Memory B cell (primary cell): ENCODE results near the gene PTPRN2.

Experiments used
- ATAC-seq: fragments of 150-1000 bp; cut with Tn5 transposase; 2 replicates; pipeline ENCODE4 v1.10.0; 2021; ENCODE audit warnings: low read depth, mild to moderate bottlenecking, moderate library complexity
- DNase-seq, 2 donors: peaks; one replicate each; pipeline ENCODE4 v3.0.0; 2022; ENCODE audit warnings: low spot score in 2 of 2
- H3K27ac Mint-ChIP-seq: one replicate; pipeline ENCODE4 v1.8.0; 2022; ENCODE audit warnings: mild to moderate bottlenecking, moderate library complexity, mixed read lengths
- H3K27me3 Mint-ChIP-seq: one replicate; pipeline ENCODE4 v1.8.0; 2022; ENCODE audit warnings: mixed read lengths
- H3K36me3 Mint-ChIP-seq: one replicate; pipeline ENCODE4 v1.8.0; 2022; ENCODE audit warnings: mild to moderate bottlenecking, mixed read lengths
- H3K4me1 Mint-ChIP-seq: one replicate; pipeline ENCODE4 v1.8.0; 2022; ENCODE audit warnings: mixed read lengths
- H3K4me3 Mint-ChIP-seq: one replicate; pipeline ENCODE4 v1.8.0; 2022; ENCODE audit warnings: mild to moderate bottlenecking, moderate library complexity, mixed read lengths
- H3K9me3 Mint-ChIP-seq: one replicate; pipeline ENCODE4 v1.8.0; 2022; ENCODE audit warnings: mixed read lengths

Gene PTPRN2

GRCh38 chr7:157979636-157980340 is 607.8 kb downstream of the PTPRN2 start:
- peaks cover 1% of the 10 kb centered on the region for H3K36me3 Mint-ChIP-seq
- no peak overlapping the region for H3K4me3 Mint-ChIP-seq
- H3K4me1 Mint-ChIP-seq = peaks cover under 1% of the 10 kb centered on the region
- DNase-seq (no peak), ATAC-seq (no peak)
- no peak overlapping the region for H3K27ac Mint-ChIP-seq
- H3K27me3 Mint-ChIP-seq = no peaks in the 10 kb centered on the region
- H3K9me3 Mint-ChIP-seq = peaks cover 5% of the 10 kb centered on the region

GRCh38 chr7:157978766-157979165 is 608.9 kb downstream of the PTPRN2 start:
- DNase-seq = no peak
- peaks cover 3% of the 10 kb centered on the region for H3K9me3 Mint-ChIP-seq
- H3K4me3 Mint-ChIP-seq = no peak overlapping the region
- H3K27me3 Mint-ChIP-seq = no peaks in the 10 kb centered on the region
- H3K27ac Mint-ChIP-seq = no peak overlapping the region
- H3K4me1 Mint-ChIP-seq = no peaks in the 10 kb centered on the region
- ATAC-seq = no peak
- peaks cover 1% of the 10 kb centered on the region for H3K36me3 Mint-ChIP-seq

GRCh38 chr7:157977717-157978496 is 609.7 kb downstream of the PTPRN2 start:
- H3K4me3 Mint-ChIP-seq = no peak overlapping the region
- H3K4me1 Mint-ChIP-seq = no peaks in the 10 kb centered on the region
- H3K27ac Mint-ChIP-seq = no peak overlapping the region
- ATAC-seq (no peak), DNase-seq (no peak)
- H3K36me3 Mint-ChIP-seq = peaks cover 1% of the 10 kb centered on the region
- peaks cover 3% of the 10 kb centered on the region for H3K9me3 Mint-ChIP-seq
- no peaks in the 10 kb centered on the region for H3K27me3 Mint-ChIP-seq

GRCh38 chr7:157977306-157977705 is 610.3 kb downstream of the PTPRN2 start:
- Mint-ChIP-seq H3K9me3 (peaks cover 3% of the 10 kb centered on the region), H3K4me3 (no peak overlapping the region), H3K27ac (no peak overlapping the region), H3K36me3 (peaks cover 1% of the 10 kb centered on the region), H3K27me3 (no peaks in the 10 kb centered on the region), H3K4me1 (no peaks in the 10 kb centered on the region)
- DNase-seq (no peak), ATAC-seq (no peak)

GRCh38 chr7:157976406-157976805 is 611.2 kb downstream of the PTPRN2 start:
- Mint-ChIP-seq H3K9me3 (peaks cover 3% of the 10 kb centered on the region), H3K4me1 (no peaks in the 10 kb centered on the region), H3K27ac (no peak overlapping the region), H3K36me3 (peaks cover 1% of the 10 kb centered on the region), H3K27me3 (no peaks in the 10 kb centered on the region), H3K4me3 (no peak overlapping the region)
- no peak for ATAC-seq
- DNase-seq = no peak

- no peaks in the 10 kb centered on the region for H3K4me1 Mint-ChIP-seq
- no peak for ATAC-seq
- peaks cover 1% of the 10 kb centered on the region for H3K36me3 Mint-ChIP-seq
- H3K9me3 Mint-ChIP-seq = peaks cover 3% of the 10 kb centered on the region
- H3K27me3 Mint-ChIP-seq = no peaks in the 10 kb centered on the region
- H3K4me3 Mint-ChIP-seq = no peak overlapping the region
- DNase-seq = no peak
- no peak overlapping the region for H3K27ac Mint-ChIP-seq
Measured at GRCh38 chr7:157975401-157976372, 611.9 kb downstream of the PTPRN2 start.

- DNase-seq (no peak), ATAC-seq (no peak)
- H3K4me1 Mint-ChIP-seq = no peaks in the 10 kb centered on the region
- H3K27me3 Mint-ChIP-seq = no peaks in the 10 kb centered on the region
- H3K4me3 Mint-ChIP-seq = no peak overlapping the region
- H3K27ac Mint-ChIP-seq = no peak overlapping the region
- peaks cover 5% of the 10 kb centered on the region for H3K9me3 Mint-ChIP-seq
- H3K36me3 Mint-ChIP-seq = peaks cover 1% of the 10 kb centered on the region
Measured at GRCh38 chr7:157974678-157975230, 612.9 kb downstream of the PTPRN2 start.

- no peak overlapping the region for H3K4me3 Mint-ChIP-seq
- no peaks in the 10 kb centered on the region for H3K4me1 Mint-ChIP-seq
- no peaks in the 10 kb centered on the region for H3K27me3 Mint-ChIP-seq
- H3K36me3 Mint-ChIP-seq = peaks cover 1% of the 10 kb centered on the region
- peaks cover 5% of the 10 kb centered on the region for H3K9me3 Mint-ChIP-seq
- no peak for ATAC-seq
- no peak for DNase-seq
- no peak overlapping the region for H3K27ac Mint-ChIP-seq
Measured at GRCh38 chr7:157973971-157974677, 613.5 kb downstream of the PTPRN2 start.

- no peak overlapping the region for H3K27ac Mint-ChIP-seq
- no peak overlapping the region for H3K4me3 Mint-ChIP-seq
- no peak for DNase-seq
- no peaks in the 10 kb centered on the region for H3K27me3 Mint-ChIP-seq
- peaks cover 1% of the 10 kb centered on the region for H3K36me3 Mint-ChIP-seq
- H3K4me1 Mint-ChIP-seq = no peaks in the 10 kb centered on the region
- ATAC-seq = no peak
- peaks cover 5% of the 10 kb centered on the region for H3K9me3 Mint-ChIP-seq
Measured at GRCh38 chr7:157972914-157973313, 614.7 kb downstream of the PTPRN2 start.

GRCh38 chr7:157971501-157971900 is 616.1 kb downstream of the PTPRN2 start:
- H3K36me3 Mint-ChIP-seq = peaks cover 1% of the 10 kb centered on the region
- H3K4me1 Mint-ChIP-seq = no peaks in the 10 kb centered on the region
- no peaks in the 10 kb centered on the region for H3K27me3 Mint-ChIP-seq
- peaks cover 5% of the 10 kb centered on the region for H3K9me3 Mint-ChIP-seq
- H3K4me3 Mint-ChIP-seq = no peak overlapping the region
- DNase-seq (no peak), ATAC-seq (no peak)
- no peak overlapping the region for H3K27ac Mint-ChIP-seq

- Mint-ChIP-seq H3K27me3 (no peaks in the 10 kb centered on the region), H3K27ac (no peak overlapping the region), H3K9me3 (peaks cover 5% of the 10 kb centered on the region), H3K36me3 (peaks cover 1% of the 10 kb centered on the region), H3K4me3 (no peak overlapping the region), H3K4me1 (no peaks in the 10 kb centered on the region)
- ATAC-seq (no peak), DNase-seq (no peak)
Measured at GRCh38 chr7:157970744-157971143, 616.9 kb downstream of the PTPRN2 start.

- H3K27ac Mint-ChIP-seq = no peak overlapping the region
- ATAC-seq (no peak), DNase-seq (no peak)
- no peak overlapping the region for H3K4me3 Mint-ChIP-seq
- no peaks in the 10 kb centered on the region for H3K36me3 Mint-ChIP-seq
- H3K27me3 Mint-ChIP-seq = no peaks in the 10 kb centered on the region
- H3K4me1 Mint-ChIP-seq = no peaks in the 10 kb centered on the region
- H3K9me3 Mint-ChIP-seq = peaks cover 2% of the 10 kb centered on the region
Measured at GRCh38 chr7:157969995-157970394, 617.6 kb downstream of the PTPRN2 start.

- no peak for ATAC-seq
Measured at GRCh38 chr7:157966490-157966889, 621.1 kb downstream of the PTPRN2 start.

More at GRCh38 chr7:157966490-157966889, 621.1 kb downstream of the PTPRN2 start:
- Mint-ChIP-seq H3K36me3 (no peaks in the 10 kb centered on the region), H3K9me3 (peaks cover 5% of the 10 kb centered on the region), H3K4me3 (no peak overlapping the region), H3K27me3 (no peaks in the 10 kb centered on the region), H3K27ac (no peak overlapping the region), H3K4me1 (no peaks in the 10 kb centered on the region)
- no peak for DNase-seq
